Trophoblast cell (in vitro differentiated cells and primary cell): ENCODE results near the gene PTCH2.

Source experiments
- DNase-seq, 2 donors: peaks; one replicate each; pipeline ENCODE4 v3.0.0-alpha.2; 2016
- H2AFZ ChIP-seq: 2 replicates; pipeline ENCODE4 v1.6.1; 2013; ENCODE audit warnings: low read length, moderate library complexity, mild to moderate bottlenecking; ENCODE audit not compliant: insufficient read depth, poor library complexity
- H2AK5ac ChIP-seq: 2 replicates; pipeline ENCODE4 v1.6.1; 2013; ENCODE audit warnings: mild to moderate bottlenecking, low read length
- H2BK120ac ChIP-seq: 2 replicates; pipeline ENCODE4 v1.6.1; 2013; ENCODE audit warnings: low read length, mild to moderate bottlenecking, moderate library complexity; ENCODE audit not compliant: insufficient read depth, poor library complexity
- H2BK12ac ChIP-seq: 2 replicates; pipeline ENCODE4 v1.6.1; 2013; ENCODE audit warnings: mild to moderate bottlenecking, low read length, moderate library complexity
- H2BK5ac ChIP-seq: 2 replicates; pipeline ENCODE4 v1.6.1; 2013; ENCODE audit warnings: low read length, low read depth, moderate library complexity, mild to moderate bottlenecking; ENCODE audit not compliant: poor library complexity
- H3K14ac ChIP-seq: 2 replicates; pipeline ENCODE4 v1.6.1; 2013; ENCODE audit warnings: mild to moderate bottlenecking, low read length
- H3K18ac ChIP-seq: 2 replicates; pipeline ENCODE4 v1.6.1; 2013; ENCODE audit warnings: mild to moderate bottlenecking, low read length
- H3K23ac ChIP-seq: 2 replicates; pipeline ENCODE4 v1.6.1; 2013; ENCODE audit warnings: low read length
- H3K27ac ChIP-seq: 2 replicates; pipeline ENCODE4 v1.5.1; 2013; ENCODE audit warnings: low read depth, mild to moderate bottlenecking, inconsistent platforms, low read length, moderate library complexity
- H3K27me3 ChIP-seq: 2 replicates; pipeline ENCODE4 v1.6.1; 2013; ENCODE audit warnings: inconsistent platforms, mild to moderate bottlenecking, low read length, moderate library complexity; ENCODE audit not compliant: insufficient read depth
- H3K36me3 ChIP-seq, 2 experiments: 1 replicate in 1 of 2; 2 replicates in 1 of 2; pipeline ENCODE4 v1.6.1; 2013; ENCODE audit warnings: low read length in 2 of 2, mild to moderate bottlenecking in 2 of 2, moderate library complexity in 1 of 2; ENCODE audit not compliant: insufficient read depth in 2 of 2, control insufficient read depth in 1 of 2
- H3K4ac ChIP-seq: 2 replicates; pipeline ENCODE4 v1.6.1; 2013; ENCODE audit warnings: low read depth, mild to moderate bottlenecking, low read length, moderate library complexity
- H3K4me1 ChIP-seq, 2 experiments: 1 replicate in 1 of 2; 2 replicates in 1 of 2; pipeline ENCODE4 v1.6.1; 2013; ENCODE audit warnings: low read length in 2 of 2, mild to moderate bottlenecking in 2 of 2, moderate library complexity in 1 of 2; ENCODE audit not compliant: insufficient read depth in 2 of 2, control insufficient read depth in 1 of 2
- H3K4me2 ChIP-seq: 2 replicates; pipeline ENCODE4 v1.6.1; 2013; ENCODE audit warnings: inconsistent platforms, mild to moderate bottlenecking, low read length, moderate library complexity
- H3K4me3 ChIP-seq: 2 replicates; pipeline ENCODE4 v1.5.1; 2013; ENCODE audit warnings: mild to moderate bottlenecking, low read depth, low read length, inconsistent platforms
- H3K79me1 ChIP-seq: one replicate; pipeline ENCODE4 v1.6.1; 2013; ENCODE audit warnings: low read length
- H3K79me2 ChIP-seq: 2 replicates; pipeline ENCODE4 v1.6.1; 2013; ENCODE audit warnings: low read length, mild to moderate bottlenecking; ENCODE audit not compliant: control insufficient read depth, insufficient read depth, poor library complexity
- H3K9ac ChIP-seq: 2 replicates; pipeline ENCODE4 v1.6.1; 2013; ENCODE audit warnings: mild to moderate bottlenecking, low read length
- H3K9me3 ChIP-seq: 2 replicates; pipeline ENCODE4 v1.6.1; 2013; ENCODE audit warnings: low read depth, mild to moderate bottlenecking, control low read depth, inconsistent platforms, low read length; ENCODE audit not compliant: insufficient read depth
- H4K12ac ChIP-seq: 2 replicates; pipeline ENCODE4 v1.6.1; 2013; ENCODE audit warnings: low read depth, mild to moderate bottlenecking, low read length, moderate library complexity
- H4K8ac ChIP-seq: 2 replicates; pipeline ENCODE4 v1.6.1; 2013; ENCODE audit warnings: low read depth, mild to moderate bottlenecking, low read length, moderate library complexity
- H4K91ac ChIP-seq: one replicate; pipeline ENCODE4 v1.6.1; 2013; ENCODE audit warnings: low read depth, mild to moderate bottlenecking, low read length, moderate library complexity
- WGBS: extraction: QIAGEN DNeasy Blood & Tissue Kit; methylation state at CpG from one replicate; pipeline ENCODE4 v1.1.7; 2013; ENCODE audit warnings: missing lambda C conversion rate; ENCODE audit not compliant: insufficient read length, insufficient coverage; ENCODE audit errors: extremely low coverage; 5-methylcytosine and 5-hydroxymethylcytosine counted together

Gene PTCH2

GRCh38 chr1:44835738-44836675, 7.0 kb downstream of the PTCH2 start:
- peak; percentile 75 to 91 for DNase-seq
- no peaks in the 10 kb centered on the region for H3K79me2 ChIP-seq

DNA sequence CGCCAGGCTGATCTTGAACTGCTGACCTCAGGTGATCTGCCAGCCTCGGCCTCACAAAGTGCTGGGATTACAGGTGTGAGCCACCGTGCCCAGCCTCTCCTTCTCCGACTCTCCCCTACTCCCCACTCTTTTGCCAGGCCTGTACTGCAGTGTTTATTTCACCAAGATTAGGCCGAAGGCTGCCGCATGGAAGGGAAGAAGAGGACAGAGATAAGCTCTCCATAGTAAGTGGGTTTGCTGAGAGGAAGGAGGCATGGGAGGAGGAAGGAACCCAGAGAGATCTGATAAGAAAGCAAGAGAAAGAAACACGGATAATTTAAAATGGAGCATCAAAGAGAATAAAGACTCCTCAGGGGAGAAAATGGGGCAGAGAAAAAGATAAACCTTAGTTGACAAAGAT, 8.7 kb downstream of the PTCH2 start:
- H3K79me1 ChIP-seq: no peaks in the 10 kb centered on the region
- no peaks in the 10 kb centered on the region for H3K79me2 ChIP-seq
- no peak overlapping the region for H2AK5ac ChIP-seq
- no peak overlapping the region for H4K8ac ChIP-seq
- H2BK120ac ChIP-seq: no peak overlapping the region
- no peaks in the 10 kb centered on the region for H3K36me3 ChIP-seq
- no peak overlapping the region for H3K4ac ChIP-seq
- no peak overlapping the region for H3K4me3 ChIP-seq
- H3K4me2 ChIP-seq: no peak overlapping the region
- no peaks in the 10 kb centered on the region for H3K27me3 ChIP-seq
- no peak overlapping the region for H2BK5ac ChIP-seq
- no peak overlapping the region for H3K23ac ChIP-seq
- no CpG with 5 or more reads among the region's 7 CpGs for WGBS
- no peaks in the 10 kb centered on the region for H3K9me3 ChIP-seq
- no peak for DNase-seq
- no peak overlapping the region for H2BK12ac ChIP-seq
- H3K18ac ChIP-seq: no peak overlapping the region
- H4K91ac ChIP-seq: no peak overlapping the region
- no peaks in the 10 kb centered on the region for H3K4me1 ChIP-seq
- no peak overlapping the region for H2AFZ ChIP-seq
- H3K14ac ChIP-seq: no peak overlapping the region
- no peak overlapping the region for H3K27ac ChIP-seq
- no peak overlapping the region for H4K12ac ChIP-seq
- H3K9ac ChIP-seq: no peak overlapping the region

More at GRCh38 chr1:44835738-44836675, 7.0 kb downstream of the PTCH2 start:
- no peak overlapping the region for H2BK12ac ChIP-seq
- no peak overlapping the region for H3K14ac ChIP-seq
- H4K8ac ChIP-seq: no peak overlapping the region
- no peak overlapping the region for H3K4me2 ChIP-seq
- H3K4me1 ChIP-seq: no peaks in the 10 kb centered on the region
- H2BK5ac ChIP-seq: no peak overlapping the region
- WGBS: no CpG with 5 or more reads among the region's 23 CpGs
- no peaks in the 10 kb centered on the region for H3K27me3 ChIP-seq
- H2AFZ ChIP-seq: no peak overlapping the region
- H3K9me3 ChIP-seq: no peaks in the 10 kb centered on the region
- H3K18ac ChIP-seq: no peak overlapping the region
- H3K27ac ChIP-seq: no peak overlapping the region
- H3K4me3 ChIP-seq: no peak overlapping the region
- no peak overlapping the region for H3K9ac ChIP-seq
- no peaks in the 10 kb centered on the region for H3K36me3 ChIP-seq
- no peaks in the 10 kb centered on the region for H3K79me1 ChIP-seq
- H2AK5ac ChIP-seq: no peak overlapping the region
- no peak overlapping the region for H3K4ac ChIP-seq
- no peak overlapping the region for H4K91ac ChIP-seq
- H4K12ac ChIP-seq: no peak overlapping the region
- H2BK120ac ChIP-seq: no peak overlapping the region
- H3K23ac ChIP-seq: no peak overlapping the region

DNA sequence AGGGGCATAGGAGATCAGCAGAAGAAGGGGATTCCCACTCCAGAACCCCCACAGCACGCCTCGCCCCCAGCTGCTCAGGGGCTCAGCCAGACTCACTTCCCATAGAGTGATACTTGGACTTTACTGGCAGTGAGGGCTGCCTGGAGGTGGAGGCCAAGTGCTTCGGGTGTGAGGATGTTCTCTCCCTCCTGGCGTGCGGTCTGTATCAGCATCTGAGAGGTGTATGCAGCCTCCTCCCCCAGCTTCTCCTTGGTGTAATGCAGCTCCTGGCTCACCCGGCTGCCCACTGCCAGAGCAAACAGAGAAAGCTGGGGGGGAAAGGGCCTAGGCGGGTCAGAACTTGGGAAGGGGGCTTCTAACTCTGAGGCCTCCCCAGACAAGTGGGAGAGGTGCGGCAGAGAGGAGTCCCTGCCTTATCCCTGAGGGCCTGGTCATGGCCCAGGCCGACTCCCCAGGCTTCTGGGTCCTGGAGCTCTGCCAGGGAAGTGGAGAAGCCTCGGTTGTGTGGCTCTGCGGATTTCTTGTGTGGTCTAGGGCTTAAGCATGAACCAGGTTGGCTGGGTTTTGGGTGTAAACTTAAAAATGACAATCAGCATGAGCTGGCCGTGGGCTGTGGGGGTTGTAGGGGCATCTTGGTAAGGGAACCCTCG, 10.9 kb downstream of the PTCH2 start:
- no peak overlapping the region for H2AK5ac ChIP-seq
- H2BK120ac ChIP-seq: no peak overlapping the region
- no peaks in the 10 kb centered on the region for H3K4me1 ChIP-seq
- no CpG with 5 or more reads among the region's 13 CpGs for WGBS
- no peak overlapping the region for H3K4me2 ChIP-seq
- no peak overlapping the region for H3K4me3 ChIP-seq
- no peaks in the 10 kb centered on the region for H3K79me2 ChIP-seq
- H3K9me3 ChIP-seq: no peaks in the 10 kb centered on the region
- no peak overlapping the region for H4K8ac ChIP-seq
- H3K23ac ChIP-seq: no peak overlapping the region
- H4K91ac ChIP-seq: no peak overlapping the region
- H3K36me3 ChIP-seq: no peaks in the 10 kb centered on the region
- H2BK5ac ChIP-seq: no peak overlapping the region
- no peak overlapping the region for H2AFZ ChIP-seq
- H3K79me1 ChIP-seq: no peaks in the 10 kb centered on the region
- no peak overlapping the region for H3K27ac ChIP-seq
- H3K27me3 ChIP-seq: no peaks in the 10 kb centered on the region
- no peak overlapping the region for H3K9ac ChIP-seq
- H3K4ac ChIP-seq: no peak overlapping the region
- DNase-seq: no peak
- no peak overlapping the region for H3K18ac ChIP-seq
- H2BK12ac ChIP-seq: no peak overlapping the region
- no peak overlapping the region for H3K14ac ChIP-seq
- no peak overlapping the region for H4K12ac ChIP-seq

DNA sequence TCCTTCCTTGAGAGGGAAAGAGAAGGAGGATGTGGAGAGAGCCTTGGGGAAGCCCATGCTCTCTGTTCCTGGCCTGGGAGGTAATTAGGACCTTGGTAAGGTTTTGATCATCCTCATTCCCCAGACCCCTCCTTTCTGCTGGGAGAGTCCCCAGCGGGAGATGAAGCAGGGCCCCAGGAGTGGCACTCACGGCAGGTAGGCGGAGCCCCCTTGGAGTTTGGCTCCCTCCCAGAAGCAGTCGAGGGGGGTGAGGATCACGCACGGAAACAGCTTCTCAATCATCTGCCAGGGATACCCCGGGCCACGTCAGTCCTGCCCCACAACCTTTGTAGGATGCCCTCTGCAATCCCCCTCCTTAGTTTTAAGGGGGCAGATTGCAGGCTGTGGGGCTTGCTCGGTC, 11.5 kb downstream of the PTCH2 start:
- no peak overlapping the region for H2AK5ac ChIP-seq
- no peaks in the 10 kb centered on the region for H3K79me2 ChIP-seq
- H3K9me3 ChIP-seq: no peaks in the 10 kb centered on the region
- H2BK120ac ChIP-seq: no peak overlapping the region
- H3K27ac ChIP-seq: no peak overlapping the region
- no peaks in the 10 kb centered on the region for H3K79me1 ChIP-seq
- H2BK12ac ChIP-seq: no peak overlapping the region
- H3K36me3 ChIP-seq: no peaks in the 10 kb centered on the region
- no peaks in the 10 kb centered on the region for H3K27me3 ChIP-seq
- no peak overlapping the region for H3K4me3 ChIP-seq
- H3K14ac ChIP-seq: no peak overlapping the region
- H2BK5ac ChIP-seq: no peak overlapping the region
- H3K18ac ChIP-seq: no peak overlapping the region
- H3K4me2 ChIP-seq: no peak overlapping the region
- no peak overlapping the region for H2AFZ ChIP-seq
- no peak overlapping the region for H3K4ac ChIP-seq
- no peak overlapping the region for H3K23ac ChIP-seq
- no peak overlapping the region for H4K8ac ChIP-seq
- no peaks in the 10 kb centered on the region for H3K4me1 ChIP-seq
- no peak for DNase-seq
- WGBS: no CpG with 5 or more reads among the region's 9 CpGs
- no peak overlapping the region for H4K12ac ChIP-seq
- H3K9ac ChIP-seq: no peak overlapping the region
- no peak overlapping the region for H4K91ac ChIP-seq
